Kidney epithelial cell (primary cell): ENCODE results near the gene TLCD5. TPM values are rescaled to one million over a fixed set of nuclear protein-coding genes. Genes with fewer than 3 reads are reported as not detected.

Source experiments
- DNase-seq: peaks from one replicate; pipeline ENCODE4 v3.0.0-alpha.2; 2010; ENCODE audit warnings: low read depth
- H3K27me3 ChIP-seq: 2 replicates; pipeline ENCODE4 v1.6.0; 2011; ENCODE audit warnings: low read length; ENCODE audit not compliant: control insufficient read depth, insufficient read depth
- H3K36me3 ChIP-seq: 2 replicates; pipeline ENCODE4 v1.5.1; 2011; ENCODE audit warnings: low read length; ENCODE audit not compliant: control insufficient read depth, insufficient read depth
- H3K4me3 ChIP-seq: 2 replicates; pipeline ENCODE4 v1.5.1; 2011; ENCODE audit warnings: low read depth, mild to moderate bottlenecking, control low read depth, low read length
- total RNA-seq: library from RNA; depleted of rRNA; stranded (reverse); fragments of >200 nt; gene quantifications from 2 replicates; pipeline ENCODE4 v1.2.3, GENCODE V29; 2015
- TF ChIP-seq, protein P1 (sequence below): IDR thresholded peaks from 2 replicates; pipeline ENCODE4 v1.5.1; 2011; ENCODE audit warnings: mild to moderate bottlenecking, moderate library complexity, low read length, control low read depth, inconsistent platforms; ENCODE audit not compliant: insufficient read depth, poor library complexity, severe bottlenecking

Gene TLCD5
- total RNA-seq, 1 donor from 2014 or later: 9.3 TPM

GRCh38 chr11:120332822-120333716 lies 8.0 kb downstream of the TLCD5 start:
- Histone ChIP-seq H3K27me3 (no peaks in the 10 kb centered on the region), H3K36me3 (no peaks in the 10 kb centered on the region), H3K4me3 (no peak overlapping the region)
- TF ChIP-seq, protein P1, sequence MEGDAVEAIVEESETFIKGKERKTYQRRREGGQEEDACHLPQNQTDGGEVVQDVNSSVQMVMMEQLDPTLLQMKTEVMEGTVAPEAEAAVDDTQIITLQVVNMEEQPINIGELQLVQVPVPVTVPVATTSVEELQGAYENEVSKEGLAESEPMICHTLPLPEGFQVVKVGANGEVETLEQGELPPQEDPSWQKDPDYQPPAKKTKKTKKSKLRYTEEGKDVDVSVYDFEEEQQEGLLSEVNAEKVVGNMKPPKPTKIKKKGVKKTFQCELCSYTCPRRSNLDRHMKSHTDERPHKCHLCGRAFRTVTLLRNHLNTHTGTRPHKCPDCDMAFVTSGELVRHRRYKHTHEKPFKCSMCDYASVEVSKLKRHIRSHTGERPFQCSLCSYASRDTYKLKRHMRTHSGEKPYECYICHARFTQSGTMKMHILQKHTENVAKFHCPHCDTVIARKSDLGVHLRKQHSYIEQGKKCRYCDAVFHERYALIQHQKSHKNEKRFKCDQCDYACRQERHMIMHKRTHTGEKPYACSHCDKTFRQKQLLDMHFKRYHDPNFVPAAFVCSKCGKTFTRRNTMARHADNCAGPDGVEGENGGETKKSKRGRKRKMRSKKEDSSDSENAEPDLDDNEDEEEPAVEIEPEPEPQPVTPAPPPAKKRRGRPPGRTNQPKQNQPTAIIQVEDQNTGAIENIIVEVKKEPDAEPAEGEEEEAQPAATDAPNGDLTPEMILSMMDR: no peak
- DNase-seq: no peak

- TF ChIP-seq, protein P1: no peak
- DNase-seq: no peak
- H3K27me3 ChIP-seq: no peaks in the 10 kb centered on the region
- H3K4me3 ChIP-seq: no peak overlapping the region
- H3K36me3 ChIP-seq: no peaks in the 10 kb centered on the region
Observed at GRCh38 chr11:120333801-120334200, 8.7 kb downstream of the TLCD5 start.

- no peak overlapping the region for H3K4me3 ChIP-seq
- H3K36me3 ChIP-seq: no peaks in the 10 kb centered on the region
- no peaks in the 10 kb centered on the region for H3K27me3 ChIP-seq
- TF ChIP-seq, protein P1: no peak
- no peak for DNase-seq
Observed at GRCh38 chr11:120334332-120334731, 9.2 kb downstream of the TLCD5 start.

- no peak for DNase-seq
- Histone ChIP-seq H3K36me3 (no peaks in the 10 kb centered on the region), H3K4me3 (peak overlapping the region; percentile 71), H3K27me3 (no peaks in the 10 kb centered on the region)
- TF ChIP-seq, protein P1: peak; percentile 66
Observed at GRCh38 chr11:120334894-120335462, 9.9 kb downstream of the TLCD5 start.

- Histone ChIP-seq H3K36me3 (no peaks in the 10 kb centered on the region), H3K27me3 (no peaks in the 10 kb centered on the region), H3K4me3 (peak overlapping the region; percentile 71)
- DNase-seq: no peak
- TF ChIP-seq, protein P1: no peak
Observed at GRCh38 chr11:120335556-120335907, 10.4 kb downstream of the TLCD5 start.
